Measurements from ENCODE around the gene AKAP13. TPM values are rescaled to one million over a fixed set of nuclear protein-coding genes. Genes with fewer than 3 reads are reported as not detected.

The AKAP13 gene
- total RNA-seq, 1 experiment from 2014 or later: 75.3 TPM

- Histone ChIP-seq H3K4me1 (no peaks in the 10 kb centered on the region; the same call in 1 of the 2 replicates), H3K27ac (no peak overlapping the region), H3K9me3 (replicated peaks) (no peaks in the 10 kb centered on the region), H3K27me3 (no peaks in the 10 kb centered on the region), H3K4me3 (no peak overlapping the region), H3K36me3 (peaks cover 11% of the 10 kb centered on the region)
- no peak for DNase-seq
These were observed 328.1 kb downstream of the AKAP13 start for GRCh38 chr15:85708402-85708941.

- DNase-seq: no peak
- H3K4me1 ChIP-seq: no peaks in the 10 kb centered on the region; the same call in 1 of the 2 replicates
These were observed 328.8 kb downstream of the AKAP13 start for GRCh38 chr15:85709250-85709649.

GRCh38 chr15:85710340-85710842 is 330.0 kb downstream of the AKAP13 start:
- Histone ChIP-seq H3K9me3 (replicated peaks) (no peaks in the 10 kb centered on the region), H3K4me3 (no peak overlapping the region), H3K27ac (no peak overlapping the region), H3K27me3 (no peaks in the 10 kb centered on the region), H3K4me1 (no peaks in the 10 kb centered on the region; the same call in 1 of the 2 replicates), H3K36me3 (peaks cover 15% of the 10 kb centered on the region)
- no peak for DNase-seq

More at GRCh38 chr15:85709250-85709649, 328.8 kb downstream of the AKAP13 start:
- Histone ChIP-seq H3K27me3 (no peaks in the 10 kb centered on the region), H3K9me3 (replicated peaks) (no peaks in the 10 kb centered on the region), H3K4me3 (no peak overlapping the region), H3K36me3 (peaks cover 17% of the 10 kb centered on the region), H3K27ac (no peak overlapping the region)

- no peak for DNase-seq
- Histone ChIP-seq H3K27me3 (no peaks in the 10 kb centered on the region), H3K4me3 (no peak overlapping the region), H3K36me3 (peaks cover 18% of the 10 kb centered on the region), H3K27ac (no peak overlapping the region), H3K9me3 (replicated peaks) (no peaks in the 10 kb centered on the region), H3K4me1 (no peaks in the 10 kb centered on the region; the same call in 1 of the 2 replicates)
These were observed 331.3 kb downstream of the AKAP13 start for GRCh38 chr15:85711580-85712192.

GRCh38 chr15:85716261-85716660 is 335.9 kb downstream of the AKAP13 start:
- no peaks in the 10 kb centered on the region for H3K9me3 ChIP-seq (replicated peaks)
- no peak overlapping the region for H3K27ac ChIP-seq
- no peaks in the 10 kb centered on the region for H3K27me3 ChIP-seq
- H3K36me3 ChIP-seq: peaks cover 35% of the 10 kb centered on the region
- no peaks in the 10 kb centered on the region for H3K4me1 ChIP-seq
- DNase-seq: no peak
- H3K4me3 ChIP-seq: no peak overlapping the region

- Histone ChIP-seq H3K9me3 (replicated peaks) (no peaks in the 10 kb centered on the region), H3K4me3 (no peak overlapping the region), H3K27ac (no peak overlapping the region), H3K36me3 (peaks cover 39% of the 10 kb centered on the region), H3K27me3 (no peaks in the 10 kb centered on the region), H3K4me1 (no peaks in the 10 kb centered on the region)
- DNase-seq: no peak
These were observed 336.8 kb downstream of the AKAP13 start for GRCh38 chr15:85717212-85717611.

GRCh38 chr15:85718271-85718971 is 338.0 kb downstream of the AKAP13 start:
- no peak for DNase-seq
- H3K36me3 ChIP-seq: peaks cover 47% of the 10 kb centered on the region
- no peaks in the 10 kb centered on the region for H3K27me3 ChIP-seq
- no peaks in the 10 kb centered on the region for H3K4me1 ChIP-seq
- no peaks in the 10 kb centered on the region for H3K9me3 ChIP-seq (replicated peaks)
- no peak overlapping the region for H3K4me3 ChIP-seq
- no peak overlapping the region for H3K27ac ChIP-seq

- no peaks in the 10 kb centered on the region for H3K4me1 ChIP-seq
- peaks cover 47% of the 10 kb centered on the region for H3K36me3 ChIP-seq
- no peaks in the 10 kb centered on the region for H3K27me3 ChIP-seq
- no peak overlapping the region for H3K27ac ChIP-seq
- DNase-seq: no peak
- H3K4me3 ChIP-seq: no peak overlapping the region
- no peaks in the 10 kb centered on the region for H3K9me3 ChIP-seq (replicated peaks)
These were observed 338.6 kb downstream of the AKAP13 start for GRCh38 chr15:85718981-85719380.

- H3K36me3 ChIP-seq: peaks cover 56% of the 10 kb centered on the region
- no peak for DNase-seq
- H3K27me3 ChIP-seq: no peaks in the 10 kb centered on the region
- no peak overlapping the region for H3K27ac ChIP-seq
- no peak overlapping the region for H3K4me3 ChIP-seq
- H3K4me1 ChIP-seq: no peaks in the 10 kb centered on the region
- no peaks in the 10 kb centered on the region for H3K9me3 ChIP-seq (replicated peaks)
These were observed 342.2 kb downstream of the AKAP13 start for GRCh38 chr15:85722374-85723152.

- Histone ChIP-seq H3K27me3 (no peaks in the 10 kb centered on the region), H3K4me3 (no peak overlapping the region), H3K27ac (no peak overlapping the region), H3K9me3 (replicated peaks) (no peaks in the 10 kb centered on the region), H3K36me3 (peaks cover 59% of the 10 kb centered on the region), H3K4me1 (no peaks in the 10 kb centered on the region)
- no peak for DNase-seq
These were observed 343.9 kb downstream of the AKAP13 start for GRCh38 chr15:85723960-85724945.

GRCh38 chr15:85725019-85725418 is 344.6 kb downstream of the AKAP13 start:
- H3K36me3 ChIP-seq: peaks cover 59% of the 10 kb centered on the region
- H3K4me3 ChIP-seq: no peak overlapping the region
- H3K9me3 ChIP-seq (replicated peaks): no peaks in the 10 kb centered on the region
- DNase-seq: no peak
- H3K27ac ChIP-seq: no peak overlapping the region
- no peaks in the 10 kb centered on the region for H3K27me3 ChIP-seq
- H3K4me1 ChIP-seq: no peaks in the 10 kb centered on the region

GRCh38 chr15:85725564-85725963 is 345.2 kb downstream of the AKAP13 start:
- Histone ChIP-seq H3K4me1 (no peaks in the 10 kb centered on the region), H3K36me3 (peaks cover 64% of the 10 kb centered on the region)

GRCh38 chr15:85726454-85726853 is 346.1 kb downstream of the AKAP13 start:
- Histone ChIP-seq H3K36me3 (peaks cover 65% of the 10 kb centered on the region), H3K9me3 (replicated peaks) (no peaks in the 10 kb centered on the region), H3K4me3 (no peak overlapping the region), H3K27ac (no peak overlapping the region), H3K27me3 (no peaks in the 10 kb centered on the region), H3K4me1 (no peaks in the 10 kb centered on the region)
- no peak for DNase-seq

More at GRCh38 chr15:85725564-85725963, 345.2 kb downstream of the AKAP13 start:
- Histone ChIP-seq H3K27me3 (no peaks in the 10 kb centered on the region), H3K9me3 (replicated peaks) (no peaks in the 10 kb centered on the region), H3K4me3 (no peak overlapping the region), H3K27ac (no peak overlapping the region)
- no peak for DNase-seq

GRCh38 chr15:85727068-85727467 is 346.7 kb downstream of the AKAP13 start:
- no peak for DNase-seq
- Histone ChIP-seq H3K4me1 (no peaks in the 10 kb centered on the region), H3K27ac (no peak overlapping the region), H3K36me3 (peaks cover 70% of the 10 kb centered on the region), H3K27me3 (no peaks in the 10 kb centered on the region), H3K9me3 (replicated peaks) (no peaks in the 10 kb centered on the region), H3K4me3 (no peak overlapping the region)

All from SJCRH30 (cell line).